Spleen (tissue), 11 donors: Measurements from ENCODE around the gene SHQ1. TPM values are rescaled to one million over a fixed set of nuclear protein-coding genes. Genes with fewer than 3 reads are reported as not detected.

Experiments used
- DNase-seq: peaks from one replicate; pipeline ENCODE4 v3.0.0-alpha.2; 2020
- H3K27ac ChIP-seq, 8 donors: fragments of 200-600 bp; sonication (generic) in 7 of 8; 1 replicate in 4 of 8; 2 replicates in 4 of 8; pipeline versions ENCODE4 v1.5.0 to v1.8.0; 2016 to 2021; ENCODE audit warnings: inconsistent platforms in 4 of 8, mild to moderate bottlenecking in 4 of 8, moderate library complexity in 1 of 8
- H3K27me3 ChIP-seq, 7 donors: fragments of 200-600 bp; sonication (generic) in 6 of 7; replicated peaks in 1 of 7; 1 replicate in 4 of 7; 2 replicates in 3 of 7; pipeline versions ENCODE4 v1.5.0 to v1.8.0; 2016 to 2021; ENCODE audit warnings: inconsistent platforms in 3 of 7, mild to moderate bottlenecking in 1 of 7
- H3K36me3 ChIP-seq, 6 donors: fragments of 200-600 bp; sonication (generic) in 5 of 6; 1 replicate in 4 of 6; 2 replicates in 2 of 6; pipeline versions ENCODE4 v1.5.0 to v1.8.0; 2016 to 2021; ENCODE audit warnings: inconsistent platforms in 2 of 6
- H3K4me1 ChIP-seq, 6 donors: fragments of 200-600 bp; sonication (generic) in 5 of 6; 1 replicate in 3 of 6; 2 replicates in 3 of 6; pipeline versions ENCODE4 v1.5.0 to v1.8.0; 2016 to 2021; ENCODE audit warnings: inconsistent platforms in 3 of 6
- H3K4me3 ChIP-seq, 8 donors: fragments of 200-600 bp; sonication (generic) in 7 of 8; 1 replicate in 4 of 8; 2 replicates in 4 of 8; pipeline versions ENCODE4 v1.5.0 to v1.8.0; 2016 to 2021; ENCODE audit warnings: inconsistent platforms in 4 of 8, mild to moderate bottlenecking in 4 of 8, moderate library complexity in 2 of 8
- H3K9me3 ChIP-seq, 8 donors: fragments of 200-600 bp; sonication (generic) in 7 of 8; 1 replicate in 4 of 8; 2 replicates in 4 of 8; pipeline versions ENCODE4 v1.5.0 to v1.8.0; 2016 to 2021; ENCODE audit warnings: inconsistent platforms in 4 of 8
- POLR2A ChIP-seq, 3 donors: fragments of 450-650 bp; IDR thresholded peaks; one replicate each; pipeline ENCODE4 v1.5.1; 2017; ENCODE audit warnings: antibody characterized with exemption in 3 of 3, mild to moderate bottlenecking in 1 of 3
- POLR2AphosphoS5 ChIP-seq, 3 donors: sonication (generic); formaldehyde crosslinking; IDR thresholded peaks; one replicate each; pipeline ENCODE4 v1.5.1; 2017; ENCODE audit warnings: antibody characterized with exemption in 3 of 3
- WGBS, 5 donors: extraction: QIAGEN DNeasy Blood & Tissue Kit in 3 of 5; methylation state at CpG; one replicate each; pipeline versions ENCODE4 v1.1.5 to v1.1.7; 2013 to 2018; 5-methylcytosine and 5-hydroxymethylcytosine counted together
- intact Hi-C: fragments of 100-400 bp; cut with DNase I; formaldehyde crosslinking; loops from one replicate; pipeline ENCODE4 v1.15.0; 2023; ENCODE audit warnings: low total_unique reads
- polyA plus RNA-seq, 3 donors: library from polyadenylated mRNA; stranded (reverse); fragments of 200-250 nt; gene quantifications; one replicate each; pipeline ENCODE4 v1.2.1, GENCODE V29; 2013
- total RNA-seq, 7 donors: library from RNA; depleted of rRNA in 3 of 7; stranded (reverse); fragments of >200 nt in 3 of 7; fragmentation: NEBNext Ultra II Directional in 4 of 7; extraction: Animal tissue kit (Norgen Biotek cat#: 25700) in 4 of 7; gene quantifications; one replicate each; pipeline versions ENCODE4 v1.1.0 to v1.2.1, GENCODE V29; 2016 to 2021
- TF ChIP-seq, protein P1 (sequence below), 11 experiments: fragments of 200-600 bp in 7 of 11; fragments of 450-650 bp in 4 of 11; sonication (generic) in 4 of 11; IDR thresholded peaks in 8 of 11; conservative IDR thresholded peaks in 3 of 11; 1 replicate in 7 of 11; 2 replicates in 4 of 11; pipeline versions ENCODE4 v1.4.0 to v1.8.0; 2016 to 2021; ENCODE audit warnings: antibody characterized with exemption in 11 of 11, inconsistent platforms in 4 of 11, mild to moderate bottlenecking in 1 of 11
- donor health status: healthy with polysubstance abuse.
- donor health status: DM: no; HTN: no; CAD: no; lungs with moderate emphysema.
- donor health status: DM: no; HTN: no; CAD: no.
- donor health status: Bipolar disorder and iron deficiency.
- donor health status: healthy.
- donor health status: DM: no; HTN: no; CAD: no.
- donor health status: DM: yes; HTN: yes; CAD: no.

The SHQ1 gene
- total and polyA plus RNA-seq, 10 donors, result 6.7 to 28.6 (median 16.7) TPM

DNA sequence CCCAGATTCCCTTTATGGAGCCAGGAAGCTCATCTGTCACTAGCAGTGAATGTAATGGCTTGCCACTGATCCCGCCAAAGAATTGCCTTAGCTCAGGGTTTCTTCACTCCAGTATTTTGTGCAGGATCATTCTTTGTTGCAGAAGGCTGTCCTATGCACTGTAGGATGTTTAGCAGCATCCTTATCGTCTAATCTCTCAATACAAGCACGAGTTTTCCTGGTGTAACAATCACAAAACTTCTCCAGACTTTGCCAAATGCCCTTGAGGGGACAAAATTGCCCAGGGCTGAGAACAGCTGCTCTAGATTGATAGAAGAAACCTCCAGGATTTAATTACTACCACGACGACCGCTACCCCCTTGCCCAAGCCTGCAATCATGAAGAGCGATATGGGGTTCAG, 6.8 kb upstream of the SHQ1 start:
- WGBS, 5 donors, result 76 to 85% (median 80%) methylated on average over 7 of the region's 7 CpGs
- H3K27me3 ChIP-seq, result peaks cover 0 to 21% (median 0%) of the 10 kb centered on the region in 7 donors

DNA sequence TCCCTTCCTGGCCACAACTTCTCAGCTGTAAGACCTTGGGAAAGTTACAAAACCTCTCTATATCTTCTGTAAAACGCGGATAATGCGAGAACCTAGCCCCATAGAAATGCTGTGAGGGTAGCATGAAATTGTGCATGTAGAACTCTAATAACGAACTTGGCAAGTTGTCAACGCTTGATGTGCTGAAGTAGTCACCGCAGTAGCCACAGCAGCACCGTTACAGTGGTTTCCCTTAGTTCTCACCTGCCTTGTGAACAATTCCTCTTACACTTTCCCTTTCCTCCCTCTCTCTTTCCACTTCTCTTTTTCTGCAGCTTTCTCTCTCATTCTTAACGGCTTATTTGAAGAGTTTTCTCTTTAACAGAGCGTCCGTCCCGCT, 447 bp upstream of the SHQ1 start:
- DNase-seq, result no peak
- TF ChIP-seq POLR2AphosphoS5 (IDR thresholded peaks at IDR 0.05) (no peak), POLR2A (IDR thresholded peaks at IDR 0.05) (no peak)
- TF ChIP-seq, protein P1, sequence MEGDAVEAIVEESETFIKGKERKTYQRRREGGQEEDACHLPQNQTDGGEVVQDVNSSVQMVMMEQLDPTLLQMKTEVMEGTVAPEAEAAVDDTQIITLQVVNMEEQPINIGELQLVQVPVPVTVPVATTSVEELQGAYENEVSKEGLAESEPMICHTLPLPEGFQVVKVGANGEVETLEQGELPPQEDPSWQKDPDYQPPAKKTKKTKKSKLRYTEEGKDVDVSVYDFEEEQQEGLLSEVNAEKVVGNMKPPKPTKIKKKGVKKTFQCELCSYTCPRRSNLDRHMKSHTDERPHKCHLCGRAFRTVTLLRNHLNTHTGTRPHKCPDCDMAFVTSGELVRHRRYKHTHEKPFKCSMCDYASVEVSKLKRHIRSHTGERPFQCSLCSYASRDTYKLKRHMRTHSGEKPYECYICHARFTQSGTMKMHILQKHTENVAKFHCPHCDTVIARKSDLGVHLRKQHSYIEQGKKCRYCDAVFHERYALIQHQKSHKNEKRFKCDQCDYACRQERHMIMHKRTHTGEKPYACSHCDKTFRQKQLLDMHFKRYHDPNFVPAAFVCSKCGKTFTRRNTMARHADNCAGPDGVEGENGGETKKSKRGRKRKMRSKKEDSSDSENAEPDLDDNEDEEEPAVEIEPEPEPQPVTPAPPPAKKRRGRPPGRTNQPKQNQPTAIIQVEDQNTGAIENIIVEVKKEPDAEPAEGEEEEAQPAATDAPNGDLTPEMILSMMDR (IDR thresholded peaks at IDR 0.05 in 8 of 11, conservative IDR thresholded peaks at IDR 0.05 in 3 of 11), result no peak
- intact Hi-C loops, result no loop called here
- WGBS, 5 donors, result 0 to 2% (median 1%) methylated on average over 11 of the region's 11 CpGs
- peaks cover 0 to 2% (median 0%) of the 10 kb centered on the region in 7 donors for H3K27me3 ChIP-seq
- peak overlapping the region; percentile 75 to 96 (median 88) for H3K4me3 ChIP-seq
- H3K36me3 ChIP-seq, result no peaks in the 10 kb centered on the region
- peak overlapping the region in 5 of 8 donors; percentile 6 to 87 (median 81) for H3K27ac ChIP-seq
- H3K9me3 ChIP-seq, result no peaks in the 10 kb centered on the region
- peaks cover 7 to 60% (median 42%) of the 10 kb centered on the region in 6 donors for H3K4me1 ChIP-seq

More for the DNA sequence above, 6.8 kb upstream of the SHQ1 start:
- peaks cover 0 to 4% (median 0%) of the 10 kb centered on the region in 6 donors for H3K4me1 ChIP-seq
- no peak for DNase-seq
- no peak overlapping the region for H3K27ac ChIP-seq
- TF ChIP-seq POLR2AphosphoS5 (IDR thresholded peaks at IDR 0.05) (no peak), POLR2A (IDR thresholded peaks at IDR 0.05) (no peak)
- TF ChIP-seq, protein P1 (IDR thresholded peaks at IDR 0.05 in 8 of 11, conservative IDR thresholded peaks at IDR 0.05 in 3 of 11), result no peak
- no peaks in the 10 kb centered on the region for H3K36me3 ChIP-seq
- intact Hi-C loops, result no loop called here
- H3K4me3 ChIP-seq, result no peak overlapping the region
- no peaks in the 10 kb centered on the region for H3K9me3 ChIP-seq

DNA sequence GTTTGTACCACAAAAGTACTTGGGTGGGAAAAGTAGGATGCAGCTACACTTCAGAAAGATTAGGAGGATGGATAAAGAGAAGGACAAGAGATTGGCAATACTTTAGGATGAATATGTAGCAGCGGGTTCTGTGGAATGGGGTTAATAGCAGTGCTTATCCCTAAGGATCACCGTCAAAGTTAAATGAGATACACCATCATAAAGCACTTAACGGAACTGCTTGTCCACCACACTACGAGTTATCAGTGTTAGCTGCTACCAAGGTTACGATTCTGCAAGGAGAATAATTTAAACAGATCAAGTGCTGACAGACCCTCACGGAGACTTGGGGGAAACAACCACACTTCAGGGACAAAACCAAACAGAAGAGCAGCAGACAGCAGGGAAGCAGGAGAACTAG, 963 bp downstream of the SHQ1 start:
- Histone ChIP-seq H3K4me3 (peak overlapping the region; percentile 75 to 96 (median 88)), H3K27ac (peak overlapping the region; percentile 69 to 87 (median 81)), H3K9me3 (no peaks in the 10 kb centered on the region), H3K4me1 (peaks cover 7 to 60% (median 42%) of the 10 kb centered on the region in 6 donors), H3K27me3 (no peaks in the 10 kb centered on the region), H3K36me3 (peaks cover 0 to 8% (median 3%) of the 10 kb centered on the region in 6 donors)
- WGBS, 5 donors, result 10 to 19% (median 17%) methylated on average over 6 of the region's 6 CpGs
- TF ChIP-seq POLR2AphosphoS5 (IDR thresholded peaks at IDR 0.05), result no peak
- TF ChIP-seq POLR2A (IDR thresholded peaks at IDR 0.05), result no peak
- TF ChIP-seq, protein P1 (IDR thresholded peaks at IDR 0.05 in 8 of 11, conservative IDR thresholded peaks at IDR 0.05 in 3 of 11), result no peak
- no peak for DNase-seq
- intact Hi-C loops, result no loop called here

DNA sequence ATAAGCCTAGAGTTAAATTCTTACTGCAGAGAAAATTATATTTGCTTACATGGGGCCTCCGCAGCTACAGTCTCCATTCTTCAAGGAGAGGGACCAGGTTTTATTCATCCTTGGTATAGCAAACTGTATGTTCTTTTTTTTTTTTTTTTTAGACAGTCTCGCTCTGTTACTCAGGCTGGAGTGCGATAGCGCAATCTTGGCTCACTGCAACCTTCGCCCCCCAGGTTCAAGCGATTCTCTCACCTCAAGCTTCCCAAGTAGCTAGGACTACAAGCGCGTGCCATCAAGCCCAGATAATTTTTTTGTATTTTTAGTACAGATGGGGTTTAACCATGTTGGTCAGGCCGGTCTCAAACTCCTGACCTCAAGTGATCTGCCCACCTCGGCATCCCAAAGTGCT, 2.1 kb downstream of the SHQ1 start:
- H3K9me3 ChIP-seq, result no peaks in the 10 kb centered on the region
- 92 to 96% (median 94%) methylated on average over 10 of the region's 10 CpGs for WGBS, 5 donors
- no peaks in the 10 kb centered on the region for H3K27me3 ChIP-seq
- no peak for DNase-seq
- H3K36me3 ChIP-seq, result peaks cover 0 to 19% (median 12%) of the 10 kb centered on the region in 6 donors
- H3K4me1 ChIP-seq, result peaks cover 7 to 60% (median 42%) of the 10 kb centered on the region in 6 donors
- no peak overlapping the region for H3K27ac ChIP-seq
- TF ChIP-seq POLR2AphosphoS5 (IDR thresholded peaks at IDR 0.05) (no peak), POLR2A (IDR thresholded peaks at IDR 0.05) (no peak)
- TF ChIP-seq, protein P1 (IDR thresholded peaks at IDR 0.05 in 8 of 11, conservative IDR thresholded peaks at IDR 0.05 in 3 of 11), result no peak
- intact Hi-C loops, result no loop called here
- no peak overlapping the region for H3K4me3 ChIP-seq
